ENCODE results near the gene CCDC92.

CCDC92 gene

GRCh38 chr12:123943816-123944215, 28.8 kb downstream of the CCDC92 start:
- Histone ChIP-seq H3K27me3 (no peaks in the 10 kb centered on the region), H3K9me3 (no peaks in the 10 kb centered on the region), H3K4me3 (ENCODE audit: low read depth in 1 of 2, low read length in 1 of 2) (no peak overlapping the region), H3K36me3 (no peaks in the 10 kb centered on the region), H3K27ac (no peak overlapping the region), H3K4me1 (ENCODE audit: control insufficient read depth in 1 of 2, insufficient read depth in 1 of 2, low read depth in 1 of 2, low read length in 1 of 2) (no peaks in the 10 kb centered on the region)
- TF ChIP-seq CTCF (IDR thresholded peaks at IDR 0.05) = no peak

- Histone ChIP-seq H3K27me3 (no peaks in the 10 kb centered on the region), H3K9me3 (no peaks in the 10 kb centered on the region)
These were observed 29.6 kb downstream of the CCDC92 start for GRCh38 chr12:123942911-123943648.

GRCh38 chr12:123942238-123942653, 30.4 kb downstream of the CCDC92 start:
- H3K4me3 ChIP-seq (ENCODE audit: low read depth in 1 of 2, low read length in 1 of 2) = no peak overlapping the region
- no peaks in the 10 kb centered on the region for H3K4me1 ChIP-seq (ENCODE audit: control insufficient read depth in 1 of 2, insufficient read depth in 1 of 2, low read depth in 1 of 2, low read length in 1 of 2)
- no peaks in the 10 kb centered on the region for H3K27me3 ChIP-seq
- H3K27ac ChIP-seq = no peak overlapping the region
- peaks cover 3% of the 10 kb centered on the region for H3K36me3 ChIP-seq
- H3K9me3 ChIP-seq = no peaks in the 10 kb centered on the region
- TF ChIP-seq CTCF (IDR thresholded peaks at IDR 0.05) = no peak

More at GRCh38 chr12:123942911-123943648, 29.6 kb downstream of the CCDC92 start:
- Histone ChIP-seq H3K27ac (no peak overlapping the region), H3K4me3 (ENCODE audit: low read depth in 1 of 2, low read length in 1 of 2) (no peak overlapping the region), H3K36me3 (no peaks in the 10 kb centered on the region), H3K4me1 (ENCODE audit: control insufficient read depth in 1 of 2, insufficient read depth in 1 of 2, low read depth in 1 of 2, low read length in 1 of 2) (no peaks in the 10 kb centered on the region)
- no peak for TF ChIP-seq CTCF (IDR thresholded peaks at IDR 0.05)

- TF ChIP-seq CTCF (IDR thresholded peaks at IDR 0.05) = no peak
- Histone ChIP-seq H3K36me3 (peaks cover 8% of the 10 kb centered on the region), H3K9me3 (no peaks in the 10 kb centered on the region), H3K27me3 (no peaks in the 10 kb centered on the region), H3K4me1 (ENCODE audit: control insufficient read depth in 1 of 2, insufficient read depth in 1 of 2, low read depth in 1 of 2, low read length in 1 of 2) (no peaks in the 10 kb centered on the region), H3K27ac (no peak overlapping the region), H3K4me3 (ENCODE audit: low read depth in 1 of 2, low read length in 1 of 2) (no peak overlapping the region)
These were observed 30.9 kb downstream of the CCDC92 start for GRCh38 chr12:123941624-123942237.

- Histone ChIP-seq H3K9me3 (no peaks in the 10 kb centered on the region), H3K36me3 (peaks cover 15% of the 10 kb centered on the region), H3K4me1 (ENCODE audit: control insufficient read depth in 1 of 2, insufficient read depth in 1 of 2, low read depth in 1 of 2, low read length in 1 of 2) (no peaks in the 10 kb centered on the region), H3K4me3 (ENCODE audit: low read depth in 1 of 2, low read length in 1 of 2) (no peak overlapping the region), H3K27me3 (no peaks in the 10 kb centered on the region), H3K27ac (no peak overlapping the region)
- TF ChIP-seq CTCF (IDR thresholded peaks at IDR 0.05) = no peak
These were observed 31.6 kb downstream of the CCDC92 start for GRCh38 chr12:123941000-123941399.
